Testis (tissue), 3 donors: ENCODE data around the gene SLC29A3. TPM values are rescaled to one million over a fixed set of nuclear protein-coding genes. Genes with fewer than 3 reads are reported as not detected.

Experiments
- DNase-seq: peaks from one replicate; pipeline ENCODE4 v3.0.0-alpha.2; 2019
- H3K27ac ChIP-seq, 2 donors: fragments of 200-600 bp; sonication (generic); one replicate each; pipeline ENCODE4 v1.5.1; 2019
- H3K27me3 ChIP-seq: fragments of 200-600 bp; sonication (generic); one replicate; pipeline ENCODE4 v1.5.1; 2019
- H3K36me3 ChIP-seq: fragments of 200-600 bp; sonication (generic); one replicate; pipeline ENCODE4 v1.5.1; 2017; ENCODE audit warnings: low read depth; ENCODE audit errors: missing control alignments
- H3K4me1 ChIP-seq: fragments of 200-600 bp; sonication (generic); one replicate; pipeline ENCODE4 v1.5.1; 2019
- H3K4me3 ChIP-seq, 2 donors: fragments of 200-600 bp; sonication (generic); one replicate each; pipeline ENCODE4 v1.5.1; 2017 to 2019
- H3K9me3 ChIP-seq: fragments of 200-600 bp; sonication (generic); one replicate; pipeline ENCODE4 v1.5.1; 2017
- POLR2A ChIP-seq: fragments of 450-650 bp; IDR thresholded peaks from one replicate; pipeline ENCODE4 v1.6.1; 2017; ENCODE audit warnings: antibody characterized with exemption, mild to moderate bottlenecking, moderate library complexity
- WGBS, 2 donors: methylation state at CpG; one replicate each; pipeline ENCODE4 v1.1.5; 2018; 5-methylcytosine and 5-hydroxymethylcytosine counted together
- intact Hi-C: fragments of 100-400 bp; cut with DNase I; formaldehyde crosslinking; loops from one replicate; pipeline ENCODE4 v1.15.1; 2023; ENCODE audit warnings: low total_unique reads
- polyA plus RNA-seq: library from polyadenylated mRNA; stranded (reverse); fragments of 350-450 nt; fragmentation: Illumina TruSeq; extraction: RNeasy Lipid Tissue Mini Kit (QIAGEN cat#74804); gene quantifications from one replicate; pipeline ENCODE4 v1.2.3, GENCODE V29; 2014; ENCODE audit warnings: low read depth, low replicate concordance; ENCODE audit not compliant: insufficient read depth
- total RNA-seq, 2 donors: library from RNA; depleted of rRNA; stranded (reverse); fragments of >200 nt; gene quantifications; one replicate each; pipeline ENCODE4 v1.2.3, GENCODE V29; 2016
- TF ChIP-seq, protein P1 (sequence below), 3 experiments: fragments of 450-650 bp in 2 of 3; fragments of 200-600 bp in 1 of 3; sonication (generic) in 1 of 3; IDR thresholded peaks; one replicate each; pipeline ENCODE4 v1.5.1; 2016 to 2019; ENCODE audit warnings: antibody characterized with exemption in 3 of 3, mild to moderate bottlenecking in 2 of 3, moderate library complexity in 1 of 3

The SLC29A3 gene
- total and polyA plus RNA-seq, 3 donors from 2014 or later, result 10.7 to 14.0 (median 12.7) TPM

DNA sequence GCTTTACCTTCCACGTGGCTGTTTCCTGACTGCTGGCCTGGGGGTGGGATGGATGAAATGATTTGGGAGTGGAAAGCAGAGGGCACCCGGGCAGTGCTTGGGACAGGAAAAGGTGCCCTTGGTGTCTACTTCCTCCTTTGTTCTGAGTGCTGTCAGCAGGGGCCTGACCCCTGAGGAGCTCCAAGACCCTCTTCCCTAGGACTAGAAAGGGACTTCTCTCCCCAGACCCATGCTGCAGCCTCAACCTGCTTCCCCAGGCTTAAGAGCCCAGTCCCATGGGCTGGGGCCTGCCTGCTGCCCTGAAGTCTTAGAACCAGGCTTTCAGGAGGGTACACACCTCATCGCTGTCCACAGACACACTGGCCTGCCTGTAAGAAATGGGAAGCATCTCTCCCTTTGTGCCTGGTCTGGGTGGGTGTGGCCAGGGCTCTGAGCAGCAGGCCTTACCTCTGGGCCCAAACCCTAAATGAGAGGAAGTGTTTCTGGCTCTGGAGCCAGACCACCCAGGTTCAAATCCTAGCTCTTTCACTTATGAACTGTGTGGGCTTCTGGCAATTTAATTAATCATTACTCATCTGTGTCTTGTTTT is 90.6 kb downstream of the SLC29A3 start:
- DNase-seq, result no peak
- no peaks in the 10 kb centered on the region for H3K9me3 ChIP-seq
- H3K27ac ChIP-seq, result no peak overlapping the region
- H3K4me3 ChIP-seq, result no peak overlapping the region
- intact Hi-C loops, result no loop called here
- H3K4me1 ChIP-seq, result peaks cover 17% of the 10 kb centered on the region
- WGBS, 2 donors, result 73 to 85% methylated on average over 3 of the region's 3 CpGs
- no peak for TF ChIP-seq POLR2A
- TF ChIP-seq, protein P1, sequence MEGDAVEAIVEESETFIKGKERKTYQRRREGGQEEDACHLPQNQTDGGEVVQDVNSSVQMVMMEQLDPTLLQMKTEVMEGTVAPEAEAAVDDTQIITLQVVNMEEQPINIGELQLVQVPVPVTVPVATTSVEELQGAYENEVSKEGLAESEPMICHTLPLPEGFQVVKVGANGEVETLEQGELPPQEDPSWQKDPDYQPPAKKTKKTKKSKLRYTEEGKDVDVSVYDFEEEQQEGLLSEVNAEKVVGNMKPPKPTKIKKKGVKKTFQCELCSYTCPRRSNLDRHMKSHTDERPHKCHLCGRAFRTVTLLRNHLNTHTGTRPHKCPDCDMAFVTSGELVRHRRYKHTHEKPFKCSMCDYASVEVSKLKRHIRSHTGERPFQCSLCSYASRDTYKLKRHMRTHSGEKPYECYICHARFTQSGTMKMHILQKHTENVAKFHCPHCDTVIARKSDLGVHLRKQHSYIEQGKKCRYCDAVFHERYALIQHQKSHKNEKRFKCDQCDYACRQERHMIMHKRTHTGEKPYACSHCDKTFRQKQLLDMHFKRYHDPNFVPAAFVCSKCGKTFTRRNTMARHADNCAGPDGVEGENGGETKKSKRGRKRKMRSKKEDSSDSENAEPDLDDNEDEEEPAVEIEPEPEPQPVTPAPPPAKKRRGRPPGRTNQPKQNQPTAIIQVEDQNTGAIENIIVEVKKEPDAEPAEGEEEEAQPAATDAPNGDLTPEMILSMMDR (IDR thresholded peaks at IDR 0.05), result no peak
- no peaks in the 10 kb centered on the region for H3K27me3 ChIP-seq
- H3K36me3 ChIP-seq, result no peaks in the 10 kb centered on the region

Other genes starting within 250 kb of the SLC29A3 start
- 10 to 100 TPM; 24.4 to 44.4 TPM for gene UNC5B, start 106.7 kb upstream of the SLC29A3 start, total RNA-seq
- 14.8 TPM for gene UNC5B, start 106.7 kb upstream of the SLC29A3 start, polyA plus RNA-seq
- gene CDH23, start 77.7 kb downstream of the SLC29A3 start, total RNA-seq, result 100 to 1,000 TPM in 1 of 2 donors, 10 to 100 TPM in 1; 81.7 to 125 TPM
- gene CDH23, start 77.7 kb downstream of the SLC29A3 start, polyA plus RNA-seq, result 29.8 TPM